K562 (cell line): ENCODE results near the gene CDKN2D. TPM values are rescaled to one million over a fixed set of nuclear protein-coding genes. Genes with fewer than 3 reads are reported as not detected.

Source experiments
- BRF1 ChIP-seq: IDR thresholded peaks from 3 replicates; pipeline ENCODE4 v1.6.1; 2011; ENCODE audit warnings: borderline replicate concordance, mild to moderate bottlenecking; ENCODE audit not compliant: insufficient read length; ENCODE audit errors: extremely low read depth
- CBX3 ChIP-seq, 2 experiments: IDR thresholded peaks; 1 replicate in 1 of 2; 2 replicates in 1 of 2; pipeline ENCODE4 v1.6.1; 2012; ENCODE audit warnings: inconsistent platforms in 2 of 2, low read length in 2 of 2, borderline replicate concordance in 1 of 2, control low read depth in 1 of 2
- CBX8 ChIP-seq: fragments of 200-600 bp; sonication (generic); IDR thresholded peaks from 2 replicates; pipeline ENCODE4 v1.6.1; 2012; ENCODE audit warnings: borderline replicate concordance, mixed run types, low read depth, mild to moderate bottlenecking, moderate library complexity, mixed read lengths, low read length, control low read depth, inconsistent platforms; ENCODE audit not compliant: poor library complexity, severe bottlenecking; ENCODE audit errors: extremely low read depth
- DMBX1 ChIP-seq: fragments of 250-450 bp; sonication (Bioruptor Pico); IDR thresholded peaks from 2 replicates; pipeline ENCODE4 v1.8.0; 2022; ENCODE audit warnings: inconsistent platforms, mild to moderate bottlenecking, moderate library complexity, borderline replicate concordance
- DPF2 ChIP-seq: fragments of 450-650 bp; IDR thresholded peaks from 2 replicates; pipeline ENCODE4 v1.6.1; 2016
- ELF4 ChIP-seq: fragments of 450-650 bp; formaldehyde crosslinking; IDR thresholded peaks from 2 replicates; pipeline ENCODE4 v1.4.0; 2022; ENCODE audit warnings: missing genetic modification characterization
- FOS ChIP-seq: IDR thresholded peaks from 3 replicates; pipeline ENCODE4 v1.6.1; 2011; ENCODE audit not compliant: insufficient read length; ENCODE audit errors: extremely low read depth
- HIVEP1 ChIP-seq: fragments of 250-450 bp; sonication (Bioruptor Pico); IDR thresholded peaks from 2 replicates; pipeline ENCODE4 v1.4.0; 2020; ENCODE audit warnings: mild to moderate bottlenecking
- LARP7 ChIP-seq: fragments of 450-650 bp; IDR thresholded peaks from 2 replicates; pipeline ENCODE4 v1.6.1; 2016
- RBM15 ChIP-seq: fragments of 200-400 bp; formaldehyde crosslinking; IDR thresholded peaks from 2 replicates; pipeline ENCODE4 v1.6.1; 2018; ENCODE audit warnings: mild to moderate bottlenecking, low read length, moderate library complexity; ENCODE audit not compliant: insufficient read depth
- SMAD2 ChIP-seq: fragments of 150-350 bp; IDR thresholded peaks from 2 replicates; pipeline ENCODE4 v1.6.1; 2014; ENCODE audit warnings: low read depth, mild to moderate bottlenecking, low read length
- SMARCB1 ChIP-seq: IDR thresholded peaks from 2 replicates; pipeline ENCODE4 v1.6.1; 2011; ENCODE audit warnings: improper control_type of control experiment, low read depth; ENCODE audit not compliant: insufficient read length
- SP2 ChIP-seq: IDR thresholded peaks from 2 replicates; pipeline ENCODE4 v1.6.1; 2011; ENCODE audit warnings: mild to moderate bottlenecking, low read depth, low read length, moderate library complexity; ENCODE audit not compliant: poor library complexity, severe bottlenecking; ENCODE audit errors: extremely low read depth
- TOE1 ChIP-seq, 2 experiments: fragments of 450-650 bp in 1 of 2; sonication (generic) in 1 of 2; formaldehyde crosslinking in 1 of 2; IDR thresholded peaks; 2 replicates each; pipeline versions ENCODE4 v1.7.1 to v1.8.0; 2016 to 2022; ENCODE audit warnings: borderline replicate concordance in 2 of 2, mild to moderate bottlenecking in 2 of 2, antibody characterized with exemption in 1 of 2, inconsistent platforms in 1 of 2, low read depth in 1 of 2, missing genetic modification reagents in 1 of 2, moderate library complexity in 1 of 2
- ZNF184 ChIP-seq: sonication (generic); formaldehyde crosslinking; IDR thresholded peaks from 2 replicates; pipeline ENCODE4 v1.5.0; 2020; ENCODE audit warnings: missing genetic modification reagents
- ZNF324 ChIP-seq: fragments of 250-450 bp; sonication (Bioruptor Pico); IDR thresholded peaks from 2 replicates; pipeline ENCODE4 v1.4.0; 2020; ENCODE audit warnings: mild to moderate bottlenecking
- ZNF589 ChIP-seq: fragments of 200-800 bp; sonication (Bioruptor generic); IDR thresholded peaks from 2 replicates; pipeline ENCODE4 v1.6.1; 2016; ENCODE audit warnings: low read depth, missing genetic modification characterization, missing compliant biosample characterization
- ZNF717 ChIP-seq: fragments of 250-450 bp; sonication (Bioruptor Pico); IDR thresholded peaks from 2 replicates; pipeline ENCODE4 v1.5.0; 2021
- ZSCAN32 ChIP-seq: fragments of 450-650 bp; formaldehyde crosslinking; IDR thresholded peaks from 2 replicates; pipeline ENCODE4 v1.4.0; 2020; ENCODE audit warnings: mild to moderate bottlenecking, moderate library complexity
- polyA plus RNA-seq, 8 experiments: library from polyadenylated mRNA; depleted of rRNA in 4 of 8; stranded (reverse) in 5 of 8; unstranded in 3 of 8; fragments of >200 nt; fragmentation: Nextera tagmentation in 2 of 8; fragmentation: Illumina TruSeq in 1 of 8; extraction: Ambion mirVana in 2 of 8; extraction: Trizol in 1 of 8; gene quantifications; 2 replicates each; pipeline versions ENCODE4 v1.2.1 to v1.2.3, GENCODE V29; 2011 to 2014; ENCODE audit warnings: inconsistent platforms in 1 of 8, missing spikeins in 1 of 8
- total RNA-seq, 7 experiments: library from RNA; depleted of rRNA in 6 of 7; stranded (reverse); fragments of >200 nt in 6 of 7; fragmentation: Illumina TruSeq in 2 of 7; extraction: Trizol in 2 of 7; gene quantifications; 2 replicates each; pipeline versions ENCODE4 v1.2.1 to v1.2.3, GENCODE V29; 2011 to 2021; ENCODE audit warnings: low replicate concordance in 1 of 7
- TF ChIP-seq, protein P1 (sequence below): fragments of 250-450 bp; sonication (Bioruptor Pico); IDR thresholded peaks from 2 replicates; pipeline ENCODE4 v1.4.0; 2020; ENCODE audit warnings: mild to moderate bottlenecking
- TF ChIP-seq, protein P2 (sequence below): fragments of 250-450 bp; sonication (Bioruptor Pico); IDR thresholded peaks from 2 replicates; pipeline ENCODE4 v1.4.0; 2020; ENCODE audit warnings: mild to moderate bottlenecking, moderate library complexity, borderline replicate concordance
- TF ChIP-seq, protein P3 (sequence below): fragments of 450-650 bp; formaldehyde crosslinking; IDR thresholded peaks from 2 replicates; pipeline ENCODE4 v1.4.0; 2020; ENCODE audit warnings: mild to moderate bottlenecking, moderate library complexity

The CDKN2D gene
- total and polyA plus RNA-seq, 9 of the 15 experiments (the other 6 are each of a cell fraction or from before 2014, with no cell fraction given): 0.41 to 8.2 (median 3.7) TPM

DNA sequence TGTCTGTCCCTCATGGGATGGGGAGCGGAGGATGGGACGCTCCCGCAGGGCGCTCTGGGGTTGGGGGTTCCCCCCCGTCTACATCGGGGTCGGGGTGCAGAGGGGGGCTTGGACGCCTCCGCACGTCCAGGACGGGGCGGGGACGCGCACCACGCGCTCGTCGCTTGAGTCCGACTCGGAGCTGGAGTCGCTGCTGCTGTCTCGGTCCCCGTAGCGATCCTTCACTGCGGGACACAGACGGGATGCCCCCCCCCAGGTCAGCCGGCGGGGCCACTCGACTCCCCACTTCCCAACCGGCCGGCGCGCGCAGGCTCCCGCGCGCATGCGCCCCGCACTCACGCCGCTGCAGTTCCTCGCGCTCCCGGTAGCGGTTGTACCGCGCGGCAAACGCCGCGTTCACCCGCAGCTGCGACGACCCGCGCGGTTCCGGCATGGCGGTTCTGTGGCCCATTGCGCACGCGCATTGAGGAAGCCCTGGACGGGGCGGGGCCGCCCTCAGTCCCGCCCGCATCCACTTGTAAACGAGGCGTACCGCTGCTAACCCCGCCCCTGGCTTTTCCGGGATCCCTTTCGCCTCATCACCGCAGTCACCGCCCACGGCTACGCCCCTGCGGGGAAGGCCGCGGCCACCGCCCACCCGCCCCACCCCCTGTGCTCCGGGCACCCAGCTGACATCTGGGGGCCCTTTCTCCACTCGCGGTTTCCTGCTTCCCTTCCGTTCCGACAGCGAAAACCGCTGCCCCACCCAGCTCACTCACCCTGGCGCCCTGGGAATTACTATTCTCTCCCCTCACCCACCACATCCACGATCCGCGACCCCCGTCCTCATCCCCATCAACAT is 3.0 kb downstream of the CDKN2D start, which contains the start of gene KRI1 (continued):
- TF ChIP-seq LARP7: no peak
- TF ChIP-seq, protein P1, sequence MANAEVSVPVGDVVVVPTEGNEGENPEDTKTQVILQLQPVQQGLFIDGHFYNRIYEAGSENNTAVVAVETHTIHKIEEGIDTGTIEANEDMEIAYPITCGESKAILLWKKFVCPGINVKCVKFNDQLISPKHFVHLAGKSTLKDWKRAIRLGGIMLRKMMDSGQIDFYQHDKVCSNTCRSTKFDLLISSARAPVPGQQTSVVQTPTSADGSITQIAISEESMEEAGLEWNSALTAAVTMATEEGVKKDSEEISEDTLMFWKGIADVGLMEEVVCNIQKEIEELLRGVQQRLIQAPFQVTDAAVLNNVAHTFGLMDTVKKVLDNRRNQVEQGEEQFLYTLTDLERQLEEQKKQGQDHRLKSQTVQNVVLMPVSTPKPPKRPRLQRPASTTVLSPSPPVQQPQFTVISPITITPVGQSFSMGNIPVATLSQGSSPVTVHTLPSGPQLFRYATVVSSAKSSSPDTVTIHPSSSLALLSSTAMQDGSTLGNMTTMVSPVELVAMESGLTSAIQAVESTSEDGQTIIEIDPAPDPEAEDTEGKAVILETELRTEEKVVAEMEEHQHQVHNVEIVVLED: peak; percentile 72
- TF ChIP-seq CBX3 (IDR thresholded peaks at IDR 0.05; ENCODE audit: borderline replicate concordance in 1 of 2, low read length in 2 of 2): peak in 1 of 2 experiments; percentile 94; a peak in 2 of 3 replicates
- no peak for TF ChIP-seq HIVEP1 (CRISPR knock-in tag)
- TF ChIP-seq CBX8: no peak
- no peak; the same call in 1 of the 2 replicates for TF ChIP-seq TOE1 (IDR thresholded peaks at IDR 0.05; ENCODE audit: borderline replicate concordance)
- no peak for TF ChIP-seq TOE1 (CRISPR knock-in tag; IDR thresholded peaks at IDR 0.05; ENCODE audit: borderline replicate concordance, low read depth)
- TF ChIP-seq, protein P2, sequence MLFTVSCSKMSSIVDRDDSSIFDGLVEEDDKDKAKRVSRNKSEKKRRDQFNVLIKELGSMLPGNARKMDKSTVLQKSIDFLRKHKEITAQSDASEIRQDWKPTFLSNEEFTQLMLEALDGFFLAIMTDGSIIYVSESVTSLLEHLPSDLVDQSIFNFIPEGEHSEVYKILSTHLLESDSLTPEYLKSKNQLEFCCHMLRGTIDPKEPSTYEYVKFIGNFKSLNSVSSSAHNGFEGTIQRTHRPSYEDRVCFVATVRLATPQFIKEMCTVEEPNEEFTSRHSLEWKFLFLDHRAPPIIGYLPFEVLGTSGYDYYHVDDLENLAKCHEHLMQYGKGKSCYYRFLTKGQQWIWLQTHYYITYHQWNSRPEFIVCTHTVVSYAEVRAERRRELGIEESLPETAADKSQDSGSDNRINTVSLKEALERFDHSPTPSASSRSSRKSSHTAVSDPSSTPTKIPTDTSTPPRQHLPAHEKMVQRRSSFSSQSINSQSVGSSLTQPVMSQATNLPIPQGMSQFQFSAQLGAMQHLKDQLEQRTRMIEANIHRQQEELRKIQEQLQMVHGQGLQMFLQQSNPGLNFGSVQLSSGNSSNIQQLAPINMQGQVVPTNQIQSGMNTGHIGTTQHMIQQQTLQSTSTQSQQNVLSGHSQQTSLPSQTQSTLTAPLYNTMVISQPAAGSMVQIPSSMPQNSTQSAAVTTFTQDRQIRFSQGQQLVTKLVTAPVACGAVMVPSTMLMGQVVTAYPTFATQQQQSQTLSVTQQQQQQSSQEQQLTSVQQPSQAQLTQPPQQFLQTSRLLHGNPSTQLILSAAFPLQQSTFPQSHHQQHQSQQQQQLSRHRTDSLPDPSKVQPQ (CRISPR knock-in tag): no peak
- no peak for TF ChIP-seq DMBX1
- TF ChIP-seq ZSCAN32: no peak
- no peak for TF ChIP-seq ZNF589 (CRISPR knock-in tag)
- no peak for TF ChIP-seq BRF1
- TF ChIP-seq SMAD2: no peak
- no peak for TF ChIP-seq ZNF324
- TF ChIP-seq ZNF184 (CRISPR knock-in tag): no peak
- no peak for TF ChIP-seq SMARCB1
- no peak for TF ChIP-seq ZNF717 (CRISPR knock-in tag)
- no peak for TF ChIP-seq ELF4 (CRISPR knock-in tag)
- TF ChIP-seq, protein P3, sequence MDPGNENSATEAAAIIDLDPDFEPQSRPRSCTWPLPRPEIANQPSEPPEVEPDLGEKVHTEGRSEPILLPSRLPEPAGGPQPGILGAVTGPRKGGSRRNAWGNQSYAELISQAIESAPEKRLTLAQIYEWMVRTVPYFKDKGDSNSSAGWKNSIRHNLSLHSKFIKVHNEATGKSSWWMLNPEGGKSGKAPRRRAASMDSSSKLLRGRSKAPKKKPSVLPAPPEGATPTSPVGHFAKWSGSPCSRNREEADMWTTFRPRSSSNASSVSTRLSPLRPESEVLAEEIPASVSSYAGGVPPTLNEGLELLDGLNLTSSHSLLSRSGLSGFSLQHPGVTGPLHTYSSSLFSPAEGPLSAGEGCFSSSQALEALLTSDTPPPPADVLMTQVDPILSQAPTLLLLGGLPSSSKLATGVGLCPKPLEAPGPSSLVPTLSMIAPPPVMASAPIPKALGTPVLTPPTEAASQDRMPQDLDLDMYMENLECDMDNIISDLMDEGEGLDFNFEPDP (CRISPR knock-in tag): no peak
- TF ChIP-seq SP2: no peak
- no peak for TF ChIP-seq RBM15
- TF ChIP-seq DPF2: no peak
- TF ChIP-seq FOS: no peak
